Testis (tissue), 2 donors: ENCODE measurements around the gene KIFC1.
"Not testable (repeated sequence)": the region's sequence is repeated elsewhere in the genome, so short reads cannot be mapped to it uniquely, and the experiment has no call there.

Experiments used
- CTCF ChIP-seq, 3 experiments: fragments of 450-650 bp in 2 of 3; fragments of 200-600 bp in 1 of 3; sonication (generic) in 1 of 3; IDR thresholded peaks; one replicate each; pipeline ENCODE4 v1.5.1; 2016 to 2019; ENCODE audit warnings: antibody characterized with exemption in 3 of 3, mild to moderate bottlenecking in 2 of 3, moderate library complexity in 1 of 3
- POLR2A ChIP-seq: fragments of 450-650 bp; IDR thresholded peaks from one replicate; pipeline ENCODE4 v1.6.1; 2017; ENCODE audit warnings: antibody characterized with exemption, mild to moderate bottlenecking, moderate library complexity

DNA sequence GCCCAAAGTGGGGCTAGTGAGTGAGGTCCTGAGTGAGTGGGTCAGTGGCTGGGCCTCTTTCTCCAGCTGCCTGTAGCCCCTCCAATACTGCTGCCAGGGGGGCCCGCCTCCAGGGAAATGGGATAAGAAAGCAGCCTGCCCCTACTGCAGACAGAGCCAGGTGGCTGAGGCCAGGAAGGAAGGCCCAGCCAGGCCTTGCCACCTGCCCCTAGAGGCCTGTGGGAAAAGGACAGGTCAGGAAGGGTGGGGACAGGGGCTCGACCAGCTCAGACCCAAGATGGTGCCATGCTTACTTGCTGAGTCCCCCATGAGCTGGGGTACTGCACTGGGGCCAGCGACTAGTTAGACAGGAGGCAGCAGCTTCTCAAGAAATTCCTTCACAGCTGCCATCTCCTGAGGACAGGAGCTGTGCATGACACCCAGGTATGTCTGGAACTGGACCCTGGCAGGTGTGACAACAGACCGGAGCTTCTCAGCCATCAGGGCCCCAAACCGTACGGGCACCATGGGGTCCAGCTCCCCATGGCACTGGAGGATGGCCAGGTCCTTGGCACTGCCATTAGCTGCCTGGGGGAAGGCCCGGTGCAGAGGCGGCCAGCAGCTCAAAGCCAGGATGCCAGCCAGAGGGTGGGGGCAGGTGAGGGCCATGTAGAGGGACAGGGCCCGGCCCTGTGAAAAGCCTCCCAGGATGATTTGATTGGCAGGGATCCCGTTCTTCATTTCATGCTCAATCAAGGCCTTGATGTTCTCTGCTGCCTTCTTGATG, 26.2 kb upstream of the KIFC1 start:
- TF ChIP-seq CTCF (IDR thresholded peaks at IDR 0.05); POLR2A: not testable (repeated sequence)
